HG03045 (cell line): ENCODE data around the gene ANKLE1.

Experiments
- ATAC-seq: cut with Tn5 transposase; IDR thresholded peaks from one replicate; pipeline ENCODE4 v1.9.1; 2021; ENCODE audit warnings: mild to moderate bottlenecking, moderate library complexity; ENCODE audit not compliant: unreplicated experiment

The ANKLE1 gene

DNA sequence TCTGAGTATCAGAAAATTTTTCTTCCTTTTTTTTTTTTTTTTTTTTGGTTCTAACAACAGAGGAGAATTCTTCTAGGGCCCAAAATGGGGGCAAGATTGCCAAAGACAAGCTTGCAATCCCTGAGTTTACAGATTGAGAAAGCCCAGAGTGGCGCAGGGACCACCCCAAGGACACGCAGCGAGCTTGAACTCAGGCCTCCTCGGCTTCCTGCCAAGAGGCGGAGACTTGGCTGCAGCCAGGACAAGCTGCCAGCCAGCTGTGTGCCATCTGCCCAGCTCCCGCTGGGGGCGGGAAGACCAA is 23.5 kb downstream of the ANKLE1 start:
- no peak for ATAC-seq

DNA sequence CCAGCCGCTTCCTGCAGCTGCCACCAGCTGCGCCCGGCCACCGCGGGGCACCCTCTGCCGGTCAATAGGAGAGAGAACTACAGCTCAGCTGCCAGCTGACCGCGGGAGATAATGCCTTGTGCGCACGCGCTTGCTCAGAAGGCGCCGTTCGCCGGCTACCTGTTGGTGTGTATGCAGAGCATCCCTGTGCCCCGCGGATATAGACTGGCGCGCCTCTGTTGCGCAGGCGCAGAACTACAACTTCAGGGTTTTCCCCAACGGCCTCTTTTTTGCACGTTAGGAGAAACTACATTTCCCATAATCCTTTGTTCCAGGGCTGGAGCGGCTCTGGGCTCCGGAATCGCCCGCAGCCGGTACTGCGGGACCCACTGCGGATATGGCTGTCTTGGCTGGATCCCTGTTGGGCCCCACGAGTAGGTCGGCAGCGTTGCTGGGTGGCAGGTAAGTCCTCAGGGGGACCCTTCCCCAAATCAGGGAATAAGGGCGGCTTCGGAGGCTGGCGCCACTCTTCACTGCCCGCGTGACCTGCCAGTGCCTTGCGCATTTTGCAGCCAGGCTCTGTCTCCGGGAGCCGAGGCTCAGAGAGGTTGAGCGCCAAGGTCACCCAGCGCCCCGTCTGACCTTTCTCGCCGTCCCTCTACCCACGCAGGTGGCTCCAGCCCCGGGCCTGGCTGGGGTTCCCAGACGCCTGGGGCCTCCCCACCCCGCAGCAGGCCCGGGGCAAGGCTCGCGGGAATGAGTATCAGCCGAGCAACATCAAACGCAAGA is 24.0 kb downstream of the ANKLE1 start, which contains the start of gene MRPL34:
Gene MRPL34 (plus strand): TSS at position 356 of the 768 bp plus-strand sequence. CDS start 21 bp downstream, at position 377.
- peak; percentile 52 for ATAC-seq

DNA sequence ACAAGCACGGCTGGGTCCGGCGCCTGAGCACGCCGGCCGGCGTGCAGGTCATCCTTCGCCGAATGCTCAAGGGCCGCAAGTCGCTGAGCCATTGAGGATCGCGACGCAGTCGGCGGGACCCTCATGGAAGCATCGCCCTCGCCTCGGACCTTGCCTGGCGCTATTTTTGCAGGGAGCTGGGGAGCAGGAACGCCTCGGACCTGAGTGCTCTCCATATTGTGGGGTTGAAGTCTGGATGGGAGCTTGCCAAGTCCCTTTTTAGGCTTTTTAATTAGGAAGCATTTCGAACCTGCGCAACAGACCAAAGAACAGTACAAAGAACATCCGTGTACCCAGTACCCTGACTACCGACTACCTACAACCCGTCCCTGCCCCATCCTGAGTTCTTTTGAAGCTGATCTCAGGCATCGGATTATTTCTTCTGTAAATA is 24.6 kb downstream of the ANKLE1 start:
- no peak for ATAC-seq

DNA sequence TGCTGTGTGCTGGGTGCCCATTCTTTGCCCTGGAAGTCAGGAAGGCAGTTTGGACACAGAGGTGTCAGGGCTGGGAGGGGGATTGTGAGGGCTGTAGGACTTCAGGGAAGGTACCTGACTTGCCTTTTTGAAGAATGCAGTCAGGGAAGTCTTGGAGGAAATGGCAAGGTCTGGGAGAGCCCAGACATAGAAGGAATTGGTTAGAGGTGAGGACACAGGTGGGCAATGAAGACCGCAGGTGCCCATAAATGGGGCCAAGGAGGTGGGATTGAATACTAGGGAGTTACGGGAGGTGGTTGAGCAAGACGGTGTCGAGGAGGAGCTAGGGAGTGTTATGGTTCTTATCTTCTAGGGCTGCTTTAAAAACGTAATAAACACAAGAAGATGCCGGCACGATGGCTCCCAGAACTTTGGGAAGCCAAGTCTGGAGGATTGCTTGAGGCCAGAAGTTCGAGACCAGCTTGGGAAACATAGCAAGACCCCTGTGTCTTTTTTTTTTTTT is 26.2 kb downstream of the ANKLE1 start:
- no peak for ATAC-seq

DNA sequence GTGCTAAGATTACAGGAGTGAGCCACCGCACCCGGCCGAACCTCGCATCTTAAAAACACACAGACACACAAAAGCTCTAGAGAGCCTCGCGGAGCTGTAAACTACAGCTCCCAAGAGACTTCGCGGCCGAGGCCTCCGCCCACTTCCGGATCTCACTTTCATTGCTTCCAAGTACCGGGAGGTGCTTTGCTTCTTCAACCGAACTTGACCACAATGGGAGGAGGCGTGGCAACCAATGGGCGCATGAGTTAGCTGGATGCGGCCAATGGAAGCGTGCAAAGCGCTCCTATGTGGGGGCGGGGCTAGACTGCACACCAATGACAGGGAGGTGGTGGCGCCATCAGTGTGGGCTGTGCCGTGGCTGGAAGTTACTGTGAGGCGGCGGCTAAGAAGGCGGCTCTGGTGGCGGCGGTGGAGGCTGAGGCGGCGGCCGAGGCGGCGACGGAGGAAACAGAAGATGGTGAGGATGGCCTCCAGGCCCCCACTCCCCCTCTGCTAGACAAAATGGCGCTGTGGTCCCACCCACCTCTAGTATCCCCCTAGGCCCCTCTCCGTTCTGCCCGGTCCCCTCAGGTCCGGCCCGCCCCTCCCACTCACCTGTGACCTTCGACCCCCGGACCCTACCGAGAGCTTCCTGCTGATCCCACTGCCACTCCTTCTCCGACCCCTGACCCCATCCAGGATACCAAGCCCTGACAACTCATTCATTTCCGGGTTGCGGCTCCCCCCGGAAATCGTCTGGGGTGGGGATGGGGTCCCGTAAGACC is 27.7 kb downstream of the ANKLE1 start, which contains the start of gene DDA1:
Gene DDA1 (plus strand): TSS at position 366 of the 767 bp plus-strand sequence. CDS start 92 bp downstream, at position 458.
- ATAC-seq: peak; percentile 64

DNA sequence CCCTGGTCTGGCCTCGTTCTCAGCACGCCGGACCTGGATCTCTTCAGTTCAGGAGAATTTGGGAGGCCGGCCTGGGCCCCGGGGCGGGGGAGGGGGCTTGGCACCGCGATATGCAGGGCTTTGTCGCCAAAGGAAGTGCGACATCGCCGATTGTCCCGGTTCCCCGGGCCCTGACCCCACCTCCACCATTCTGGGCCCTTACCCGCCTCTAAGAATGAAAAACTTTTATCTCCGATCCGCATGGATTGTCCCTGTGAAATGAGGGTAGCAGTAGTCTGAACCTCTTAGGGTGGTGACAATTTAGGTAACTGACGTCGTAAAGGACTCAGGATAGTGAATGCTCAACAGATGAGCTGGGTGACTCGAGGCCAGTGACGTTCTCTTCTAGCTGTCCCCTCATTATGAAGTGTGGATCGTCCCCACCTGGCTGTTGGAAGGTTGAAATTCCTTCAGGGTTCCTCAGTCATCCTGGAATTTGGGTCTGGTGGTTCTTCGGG is 28.3 kb downstream of the ANKLE1 start:
- no peak for ATAC-seq

DNA sequence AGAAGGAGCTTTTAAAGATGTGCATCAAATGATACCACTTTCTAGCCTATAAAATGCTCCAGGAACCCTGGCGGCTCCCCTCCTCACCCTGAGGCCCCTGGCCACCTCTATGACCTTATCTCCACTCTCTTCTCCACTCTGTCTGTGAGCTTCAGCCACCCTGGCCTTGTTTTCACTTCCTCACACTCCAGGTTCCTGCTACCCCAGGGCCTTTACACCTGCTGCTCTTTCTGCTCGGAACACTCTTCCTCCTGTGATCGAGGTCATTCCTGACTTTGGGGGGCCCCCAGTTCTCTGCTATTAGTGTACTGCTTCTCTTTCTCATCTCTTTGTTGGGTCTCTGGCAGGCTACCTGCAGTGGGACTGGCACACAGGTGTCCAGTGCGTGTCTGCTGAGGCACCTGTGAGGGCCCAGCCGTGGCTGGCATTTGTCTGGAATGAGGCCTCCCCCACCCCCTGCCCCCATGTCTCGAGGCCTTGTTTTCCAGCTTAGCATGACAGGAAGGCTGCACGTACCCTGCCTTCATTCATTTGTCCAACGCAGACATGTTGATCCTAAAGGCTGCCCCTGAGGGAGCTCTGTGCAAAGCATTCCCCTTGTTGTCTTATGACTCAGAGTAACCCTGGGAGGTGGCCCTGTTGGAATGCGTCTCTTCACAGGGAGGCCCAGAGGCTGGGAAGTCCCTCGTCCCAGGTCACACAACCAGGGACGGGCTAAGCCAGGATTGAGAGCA is 29.9 kb downstream of the ANKLE1 start:
- no peak for ATAC-seq

DNA sequence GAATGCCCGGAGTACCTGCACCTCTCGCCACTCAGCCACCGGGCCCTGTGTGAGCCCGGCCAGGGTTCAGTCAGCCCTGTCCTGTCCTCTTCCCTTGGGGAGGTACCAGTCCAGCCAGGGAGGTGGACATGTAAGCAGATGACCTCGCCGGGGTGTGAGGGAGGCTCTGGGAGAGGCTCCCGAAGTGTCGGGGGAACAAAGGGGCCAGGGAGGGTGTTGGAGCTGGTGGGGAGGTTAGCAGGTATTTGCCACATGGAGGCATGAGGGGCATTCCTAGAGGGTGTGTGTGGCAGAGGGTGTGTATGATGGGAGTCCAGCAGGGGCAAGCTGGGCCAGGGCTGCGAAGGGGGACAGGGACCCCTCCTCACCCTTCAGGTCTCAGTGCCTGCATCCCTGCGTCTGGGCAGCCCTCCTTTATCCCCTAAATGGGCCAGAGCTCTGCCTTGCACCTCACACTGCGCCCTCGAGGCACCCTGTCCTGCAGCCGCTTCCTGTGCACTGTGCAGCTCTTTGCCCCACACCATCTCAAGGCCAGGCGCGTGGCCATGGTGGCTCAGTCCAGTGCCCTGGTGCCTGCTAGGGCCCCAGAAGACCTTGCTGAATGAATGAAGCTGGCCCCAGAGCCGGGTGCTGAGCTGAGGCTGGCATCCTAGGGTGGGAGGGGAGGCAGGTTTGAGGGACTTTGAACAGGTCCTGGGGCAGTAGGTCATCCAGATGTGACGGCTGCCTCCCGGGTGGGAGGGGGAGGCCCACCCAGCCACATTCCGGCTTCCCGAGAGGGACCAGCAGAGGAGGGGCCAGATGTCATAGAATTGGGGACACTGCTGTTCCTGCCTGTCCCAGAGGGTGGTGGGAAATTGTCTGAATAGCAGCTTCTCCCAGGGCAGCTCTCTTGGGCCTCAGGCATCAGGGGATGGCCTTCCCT is 30.8 kb downstream of the ANKLE1 start:
- ATAC-seq: no peak

DNA sequence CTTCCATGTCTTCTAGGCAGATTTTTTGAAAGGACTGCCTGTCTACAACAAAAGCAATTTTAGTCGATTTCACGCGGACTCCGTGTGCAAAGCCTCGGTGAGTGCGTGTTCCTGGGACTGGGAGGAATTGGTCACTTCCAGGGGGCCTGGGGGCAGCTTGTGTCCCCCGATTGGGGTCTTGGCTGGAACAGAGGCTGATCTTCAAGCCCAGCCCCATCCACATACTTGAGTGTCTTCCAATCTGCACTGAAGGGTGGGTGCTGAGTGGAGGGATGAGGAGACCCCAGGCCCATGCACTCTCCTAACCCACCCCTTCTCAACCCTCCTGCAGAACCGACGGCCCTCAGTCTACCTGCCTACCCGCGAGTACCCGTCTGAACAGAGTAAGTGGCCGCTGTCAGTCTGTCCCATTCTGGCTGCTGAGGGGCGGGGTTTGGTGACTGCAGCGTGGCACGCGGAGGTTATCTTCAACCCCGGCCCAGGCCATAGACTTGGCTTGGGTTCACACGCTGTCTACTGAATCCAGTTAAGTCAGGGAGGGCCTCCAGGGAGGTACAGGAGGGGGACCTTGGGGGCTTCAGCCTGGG is 32.4 kb downstream of the ANKLE1 start:
- ATAC-seq: no peak

DNA sequence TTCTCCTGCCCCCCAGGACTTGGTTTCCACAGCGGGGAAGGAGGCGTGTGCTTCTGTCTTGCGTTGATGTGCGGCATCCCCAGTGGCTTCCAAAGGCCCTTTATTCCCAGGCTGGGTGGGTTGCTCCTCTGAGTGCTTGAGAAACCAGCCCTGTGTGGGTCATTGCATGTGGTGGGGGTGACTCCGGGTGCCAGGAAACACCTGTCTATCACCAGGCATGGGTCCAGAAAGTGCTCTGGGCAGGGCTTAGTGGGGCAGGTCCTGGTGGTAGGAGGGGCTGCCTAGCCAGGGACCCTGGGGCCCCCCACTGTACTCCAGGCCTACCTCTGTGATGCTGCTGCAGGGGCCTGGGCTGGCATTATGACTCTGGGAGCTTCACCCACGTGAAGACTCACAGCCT is 37.3 kb downstream of the ANKLE1 start:
- no peak for ATAC-seq

DNA sequence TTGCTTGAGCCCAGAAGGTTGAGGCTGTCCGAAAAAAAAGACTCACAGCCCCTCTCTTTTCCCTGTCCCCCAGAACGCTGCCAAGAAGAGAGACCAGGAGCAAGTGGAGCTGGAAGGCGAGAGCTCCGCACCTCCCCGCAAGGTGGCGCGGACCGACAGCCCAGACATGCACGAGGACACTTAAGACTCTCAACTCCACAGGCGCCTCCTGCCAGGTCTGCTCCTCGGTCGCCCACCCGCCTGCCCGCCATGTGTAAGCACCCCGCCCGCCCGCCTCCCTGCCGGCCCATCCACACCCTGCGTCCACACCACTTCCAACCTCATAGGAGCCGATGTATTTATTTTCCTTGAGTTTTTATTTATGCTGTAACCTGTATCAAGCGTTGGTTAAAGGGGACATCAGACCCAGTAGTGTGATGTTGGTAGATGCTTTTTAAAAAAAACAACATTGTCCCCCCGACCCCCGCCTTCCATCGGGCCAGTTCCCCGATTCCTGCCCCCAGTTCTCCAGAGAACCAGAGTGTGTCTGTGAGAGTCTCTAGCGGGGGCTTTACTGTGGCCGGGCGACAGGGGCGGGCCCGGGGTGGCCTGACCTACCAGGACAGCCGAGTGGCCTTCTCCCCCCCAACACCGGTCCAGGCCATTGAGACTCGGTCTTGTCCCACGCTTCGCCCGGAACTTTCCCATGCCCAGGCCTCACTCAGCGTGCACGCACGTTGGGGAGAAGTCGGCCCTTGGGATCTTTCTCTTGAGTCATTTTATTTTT is 38.0 kb downstream of the ANKLE1 start:
- ATAC-seq: no peak

DNA sequence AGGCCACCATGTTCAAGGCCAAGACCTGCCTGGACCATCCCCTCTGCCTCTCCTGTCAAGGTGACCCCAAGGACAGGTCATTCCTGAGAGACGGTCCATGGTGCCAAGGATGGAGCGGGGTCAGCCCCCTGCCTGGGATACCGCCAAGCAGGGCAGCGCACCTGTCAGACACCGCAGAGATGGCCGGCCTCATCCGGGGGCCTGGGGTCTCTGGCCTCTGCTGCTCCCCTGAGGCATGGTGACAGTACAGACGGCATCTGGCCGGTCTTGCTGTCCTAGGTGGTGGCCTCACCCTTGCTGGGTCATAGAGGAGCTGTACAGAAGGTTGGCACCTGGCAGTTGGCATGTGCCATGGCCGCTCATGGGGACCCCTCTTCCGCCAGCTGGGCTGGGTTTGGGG is 38.7 kb downstream of the ANKLE1 start:
- ATAC-seq: no peak

DNA sequence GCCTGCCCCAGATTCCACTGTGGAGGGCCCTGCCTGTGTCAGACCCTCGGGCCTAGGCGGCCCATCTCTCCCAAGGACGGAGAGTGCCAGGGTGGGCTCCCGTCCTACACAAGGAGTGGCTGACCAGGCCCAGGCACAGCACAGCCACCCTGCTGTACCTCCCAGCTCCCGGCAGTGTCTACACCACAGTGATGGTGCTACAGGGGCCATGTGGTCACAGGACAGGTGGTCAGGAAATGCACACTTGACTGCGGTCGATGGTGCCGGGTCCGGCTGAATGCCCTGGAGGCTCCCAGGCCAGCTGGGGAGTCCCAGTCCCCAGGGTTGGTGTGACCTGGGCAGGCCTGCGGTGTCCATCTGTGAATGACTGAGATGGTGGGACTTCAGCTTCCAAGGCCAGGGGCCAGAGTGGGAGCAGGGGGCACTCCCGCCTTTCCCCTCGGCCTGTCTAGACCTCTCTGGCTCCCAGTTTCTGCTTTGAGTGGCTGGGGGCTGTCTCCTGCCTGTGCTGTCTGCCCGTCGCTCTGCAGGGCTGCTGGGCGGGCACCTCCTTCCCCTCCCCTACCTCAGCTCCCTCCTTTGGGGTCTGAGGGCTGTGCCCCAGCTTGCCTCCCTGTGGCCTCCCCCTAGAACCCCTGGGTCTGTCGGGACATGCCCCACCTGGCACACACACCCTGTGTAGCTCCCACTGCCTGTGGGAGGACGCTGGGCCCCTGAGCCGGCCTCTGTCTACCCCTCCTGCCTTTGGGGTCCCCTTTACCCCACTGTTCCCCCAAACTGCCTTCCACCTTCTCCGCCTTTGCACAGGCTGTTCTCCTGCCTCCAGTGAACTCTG is 40.2 kb downstream of the ANKLE1 start:
- ATAC-seq: no peak

DNA sequence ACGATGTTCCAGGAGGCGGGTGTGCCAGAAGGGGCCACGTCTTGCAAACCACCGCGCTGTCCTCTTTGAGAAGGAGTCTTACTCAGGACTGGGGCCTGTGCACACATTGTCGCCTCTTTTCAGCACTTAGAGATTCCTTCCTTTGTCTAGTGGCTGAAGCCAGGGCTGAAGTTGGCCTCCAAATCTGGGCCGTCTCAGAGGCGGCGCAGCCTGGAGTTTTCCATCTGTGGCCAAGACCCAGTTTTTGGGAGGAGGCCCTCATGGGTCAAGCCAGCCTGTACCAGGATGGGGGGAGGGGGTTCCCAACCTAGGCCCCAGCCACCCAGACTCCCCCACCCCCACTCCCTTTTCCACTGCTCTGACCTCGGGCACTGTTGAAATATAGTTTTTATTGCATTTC is 41.2 kb downstream of the ANKLE1 start:
- no peak for ATAC-seq

DNA sequence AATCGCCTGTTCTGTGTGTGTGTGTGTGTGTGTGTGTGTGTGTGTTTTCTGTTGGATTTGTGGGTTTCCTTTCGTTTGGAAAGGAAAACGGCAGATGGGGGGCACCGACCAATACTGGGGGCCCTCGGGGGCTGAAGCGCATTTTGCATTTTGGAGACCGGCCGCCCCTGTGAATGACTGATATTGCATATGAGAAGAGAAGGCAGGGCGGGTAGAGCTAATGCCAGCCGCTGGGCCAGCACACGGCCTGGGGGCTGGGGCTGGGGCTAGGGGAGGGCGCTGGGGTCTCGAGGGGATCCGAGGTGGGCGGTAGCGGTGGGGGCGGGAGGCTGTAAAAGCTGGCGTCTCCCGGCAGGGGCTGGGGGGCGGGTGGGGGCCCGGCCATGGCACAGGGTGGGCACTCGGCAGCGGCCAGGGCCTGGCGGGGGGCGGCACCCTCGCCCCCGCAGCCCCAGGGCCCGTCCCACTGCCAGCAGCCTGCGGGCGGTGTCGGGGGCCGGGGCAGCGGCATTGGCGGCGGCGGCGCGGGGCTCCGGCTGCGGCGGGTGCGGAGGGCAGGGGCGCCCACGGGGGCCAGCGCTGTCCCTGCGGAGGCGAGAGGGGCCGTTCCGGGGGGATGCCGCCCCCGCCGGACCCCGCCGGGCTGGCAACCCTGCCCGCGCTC is 41.7 kb downstream of the ANKLE1 start:
- ATAC-seq: no peak

DNA sequence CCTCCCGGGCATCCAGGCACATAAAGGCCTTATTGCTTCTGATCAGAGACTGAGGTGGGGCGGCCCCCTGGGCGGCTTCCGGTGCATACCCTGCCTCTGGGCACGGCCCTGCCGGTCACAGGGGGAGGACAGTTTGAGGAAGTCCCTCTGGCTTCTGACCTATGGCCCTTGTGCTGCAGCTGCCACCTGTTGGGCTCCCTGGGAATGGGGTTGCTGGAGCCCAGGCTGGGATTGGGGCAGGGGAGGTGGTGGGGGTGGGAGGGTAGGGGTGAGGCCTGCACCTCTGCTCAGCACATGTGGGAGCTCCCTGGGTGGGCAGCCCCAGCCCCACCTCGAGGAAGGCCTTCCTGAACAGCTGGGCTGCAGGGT is 42.2 kb downstream of the ANKLE1 start:
- ATAC-seq: no peak

DNA sequence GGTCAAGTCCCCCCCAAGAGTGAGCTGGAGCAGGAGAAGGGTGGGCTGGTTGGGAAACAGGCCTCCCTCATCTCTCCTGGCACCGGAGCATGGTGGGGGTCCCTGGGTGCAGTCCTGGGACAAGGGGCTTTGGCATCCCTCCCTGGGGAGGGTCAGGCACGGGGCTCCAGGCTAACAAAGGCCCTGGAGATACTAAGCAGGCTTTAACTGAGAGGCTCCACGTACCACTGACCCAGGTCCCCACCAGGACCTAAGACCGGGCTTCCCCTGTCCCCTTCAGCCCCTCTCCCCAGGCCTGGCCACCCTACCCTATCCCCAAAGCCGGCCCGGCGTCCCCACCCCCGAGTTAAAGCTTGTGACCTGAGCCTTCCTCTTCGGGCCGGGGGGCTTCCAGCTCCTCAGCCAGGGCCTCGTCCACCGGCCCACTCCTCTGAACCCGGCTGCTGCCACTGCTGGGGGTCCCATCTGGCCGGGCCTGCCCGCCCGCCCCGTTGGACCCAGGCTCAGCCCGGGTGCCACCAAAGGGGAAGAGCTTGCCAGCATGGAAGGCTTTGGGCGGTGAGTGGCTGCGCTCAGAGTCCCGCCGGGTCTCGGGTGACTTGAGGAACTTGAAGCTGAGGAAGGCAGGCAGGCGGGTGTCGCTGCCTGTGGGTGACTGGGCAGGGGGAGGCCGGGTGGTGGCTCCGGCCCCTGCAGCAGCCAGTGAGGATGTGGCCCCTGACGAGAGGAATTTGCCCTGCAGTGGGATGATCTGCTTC is 42.8 kb downstream of the ANKLE1 start:
- ATAC-seq: no peak
